Measurements from ENCODE around the gene UTP14A. TPM values are rescaled to one million over a fixed set of nuclear protein-coding genes. Genes with fewer than 3 reads are reported as not detected.

Gene UTP14A
- total and polyA plus RNA-seq, 2 experiments from 2014 or later: 14.6 to 18.5 TPM

- peaks cover 8% of the 10 kb centered on the region; the same call in 2 of the 3 replicates for H3K4me1 Mint-ChIP-seq
- DNase-seq (ENCODE audit: low spot score) (no peak), ATAC-seq (no peak)
- H3K79me2 ChIP-seq (replicated peaks; ENCODE audit: insufficient read depth): no peaks in the 10 kb centered on the region
- no peaks in the 10 kb centered on the region for H3K9me2 ChIP-seq (ENCODE audit: insufficient read depth)
- no peak overlapping the region for H3K4me3 Mint-ChIP-seq
- H3K36me3 ChIP-seq (ENCODE audit: insufficient read depth): no peaks in the 10 kb centered on the region
- no peak overlapping the region for H3K27ac ChIP-seq (ENCODE audit: low read depth)
- no peak overlapping the region for H3K4me3 ChIP-seq
- H3K4me1 ChIP-seq (ENCODE audit: insufficient read depth): no peaks in the 10 kb centered on the region
- no peaks in the 10 kb centered on the region for H3K36me3 Mint-ChIP-seq (ENCODE audit: low read depth)
- no peak overlapping the region for H3K4me2 ChIP-seq
- H3K27ac Mint-ChIP-seq: no peak overlapping the region
- no peaks in the 10 kb centered on the region for H3F3A ChIP-seq (replicated peaks; ENCODE audit: low read depth)
- no peaks in the 10 kb centered on the region for H3K9me3 Mint-ChIP-seq
- H2AFZ ChIP-seq: no peak overlapping the region
- H4K20me1 ChIP-seq (replicated peaks; ENCODE audit: insufficient read depth): no peaks in the 10 kb centered on the region
- peaks cover 15% of the 10 kb centered on the region for H3K27me3 ChIP-seq (ENCODE audit: insufficient read depth)
- TF ChIP-seq ETS1 (IDR thresholded peaks at IDR 0.05) (no peak), NANOG (IDR thresholded peaks at IDR 0.05; ENCODE audit: borderline replicate concordance) (no peak), EZH2 (IDR thresholded peaks at IDR 0.05; ENCODE audit: low read depth, unreplicated experiment) (no peak), EZH2phosphoT487 (IDR thresholded peaks at IDR 0.05; ENCODE audit: unreplicated experiment) (no peak), ZNF331 (CRISPR knock-in tag; IDR thresholded peaks at IDR 0.05; ENCODE audit: low read depth) (no peak), ZNF462 (CRISPR knock-in tag; IDR thresholded peaks at IDR 0.05) (no peak), STAT1 (IDR thresholded peaks at IDR 0.05; ENCODE audit: unreplicated experiment) (no peak), REST (IDR thresholded peaks at IDR 0.05; ENCODE audit: unreplicated experiment) (no peak), ZNF114 (CRISPR knock-in tag; IDR thresholded peaks at IDR 0.05) (no peak), CTCF (conservative IDR thresholded peaks at IDR 0.05; ENCODE audit: low read depth in 2 of 2) (no peak), CREB1 (CRISPR knock-in tag; IDR thresholded peaks at IDR 0.05; ENCODE audit: low read depth) (no peak), POLR2AphosphoS5 (IDR thresholded peaks at IDR 0.05; ENCODE audit: low read depth) (no peak), JUNB (IDR thresholded peaks at IDR 0.05; ENCODE audit: unreplicated experiment) (no peak)
- peaks cover 4% of the 10 kb centered on the region for H3K27me3 Mint-ChIP-seq (ENCODE audit: insufficient read depth, low read depth, poor library complexity)
Observed at GRCh38 chrX:129945131-129945530, 39.2 kb downstream of the UTP14A start.
